GM10248 (cell line): ENCODE results near the gene TMED6.

Experiments
- CTCF ChIA-PET: fragments of 300-600 bp; sonication (Branson Sonifier 250); formaldehyde crosslinking; extraction: SDS; loops from one replicate; lab custom pipeline; 2021; ENCODE audit warnings: antibody characterized with exemption; lab: Yijun Ruan, JAX
- POLR2A ChIA-PET: fragments of 350-650 bp; sonication (Branson Sonifier 250); formaldehyde crosslinking; extraction: SDS; loops from one replicate; lab custom pipeline; 2020; ENCODE audit warnings: antibody characterized with exemption; lab: Yijun Ruan, JAX
- DNase-seq: peaks from one replicate; pipeline ENCODE4 v3.0.0; 2012; ENCODE audit errors: extremely low spot score
- TF ChIP-seq, protein P1 (sequence below): IDR thresholded peaks from 2 replicates; pipeline ENCODE4 v1.5.1; 2012; ENCODE audit warnings: mild to moderate bottlenecking, low read depth; ENCODE audit errors: extremely low read depth, missing control alignments, control extremely low read depth

Gene TMED6

GRCh38 chr16:69378036-69378435 lies 26.4 kb upstream of the TMED6 start:
- TF ChIP-seq, protein P1, sequence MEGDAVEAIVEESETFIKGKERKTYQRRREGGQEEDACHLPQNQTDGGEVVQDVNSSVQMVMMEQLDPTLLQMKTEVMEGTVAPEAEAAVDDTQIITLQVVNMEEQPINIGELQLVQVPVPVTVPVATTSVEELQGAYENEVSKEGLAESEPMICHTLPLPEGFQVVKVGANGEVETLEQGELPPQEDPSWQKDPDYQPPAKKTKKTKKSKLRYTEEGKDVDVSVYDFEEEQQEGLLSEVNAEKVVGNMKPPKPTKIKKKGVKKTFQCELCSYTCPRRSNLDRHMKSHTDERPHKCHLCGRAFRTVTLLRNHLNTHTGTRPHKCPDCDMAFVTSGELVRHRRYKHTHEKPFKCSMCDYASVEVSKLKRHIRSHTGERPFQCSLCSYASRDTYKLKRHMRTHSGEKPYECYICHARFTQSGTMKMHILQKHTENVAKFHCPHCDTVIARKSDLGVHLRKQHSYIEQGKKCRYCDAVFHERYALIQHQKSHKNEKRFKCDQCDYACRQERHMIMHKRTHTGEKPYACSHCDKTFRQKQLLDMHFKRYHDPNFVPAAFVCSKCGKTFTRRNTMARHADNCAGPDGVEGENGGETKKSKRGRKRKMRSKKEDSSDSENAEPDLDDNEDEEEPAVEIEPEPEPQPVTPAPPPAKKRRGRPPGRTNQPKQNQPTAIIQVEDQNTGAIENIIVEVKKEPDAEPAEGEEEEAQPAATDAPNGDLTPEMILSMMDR, result no peak
- CTCF ChIA-PET, result interaction anchor here (0.6 to 10.9 kb wide), 4 partner anchors 9 to 94 kb away, joined by 3 to 78 read pairs (median 8); no protein-coding TSS in a partner anchor
- no peak for DNase-seq
- POLR2A ChIA-PET, result interaction anchor here (0.5 kb wide), 1 partner anchor 240 kb away, joined by 4 read pairs; no protein-coding TSS in a partner anchor

DNA sequence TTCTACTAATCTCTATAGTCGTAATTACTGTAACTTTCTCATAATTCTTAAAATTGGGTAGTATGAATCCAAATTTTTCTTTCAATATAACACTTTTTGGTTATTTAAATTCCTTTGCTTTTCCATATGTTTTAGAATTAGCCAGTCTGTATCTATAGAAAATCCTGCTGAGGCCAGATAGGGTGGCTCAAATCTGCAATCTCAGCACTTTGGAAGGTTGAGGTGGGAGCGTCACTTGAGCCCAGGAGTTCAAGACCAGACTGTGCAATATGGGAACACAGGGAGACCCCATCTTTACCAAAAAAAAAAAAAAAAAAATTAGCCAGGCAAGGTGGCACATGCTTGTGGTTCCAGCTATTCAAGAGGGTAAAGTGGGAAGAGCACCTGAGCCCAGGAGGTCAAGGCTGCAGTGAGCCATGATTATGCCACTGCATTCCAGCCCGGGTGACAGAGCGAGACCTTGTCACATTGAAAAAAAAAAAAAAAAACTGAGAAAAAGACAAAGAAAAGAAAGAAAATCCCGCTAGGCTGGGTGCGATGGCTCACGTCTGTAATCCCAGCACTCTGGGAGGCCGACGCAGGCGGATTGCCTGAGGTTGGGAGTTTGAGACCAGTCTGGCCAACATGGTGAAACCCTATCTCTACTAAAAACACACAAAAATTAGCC lies 24.9 kb upstream of the TMED6 start:
- POLR2A ChIA-PET, result no interaction called here
- no peak for DNase-seq
- TF ChIP-seq, protein P1, result no peak
- CTCF ChIA-PET, result interaction anchor here (0.8 to 1.8 kb wide), 3 partner anchors 8 to 19 kb away, joined by 3 to 5 read pairs (median 3); no protein-coding TSS in a partner anchor

- CTCF ChIA-PET, result interaction anchor here (1.6 kb wide), 1 partner anchor 39 kb away, joined by 3 read pairs; no protein-coding TSS in a partner anchor
- no peak for DNase-seq
- TF ChIP-seq, protein P1, result no peak
- POLR2A ChIA-PET, result interaction anchor here (0.6 to 1.1 kb wide), 2 partner anchors 11 to 970 kb away, joined by 3 read pairs; no protein-coding TSS in a partner anchor
Observed at GRCh38 chr16:69373019-69373418, 21.4 kb upstream of the TMED6 start.

- TF ChIP-seq, protein P1, result no peak
- POLR2A ChIA-PET, result no interaction called here
- DNase-seq, result no peak
- CTCF ChIA-PET, result interaction anchor here (1.2 kb wide), 1 partner anchor 30 kb away, joined by 3 read pairs; no protein-coding TSS in a partner anchor
Observed at GRCh38 chr16:69371564-69371963, 20.0 kb upstream of the TMED6 start.

- POLR2A ChIA-PET, result no interaction called here
- TF ChIP-seq, protein P1, result no peak
- no peak for DNase-seq
- CTCF ChIA-PET, result interaction anchor here (4.2 kb wide), 1 partner anchor 11 kb away, joined by 13 read pairs; no protein-coding TSS in a partner anchor
Observed at GRCh38 chr16:69368866-69369265, 17.3 kb upstream of the TMED6 start.

GRCh38 chr16:69367980-69368379 lies 16.4 kb upstream of the TMED6 start:
- ChIA-PET POLR2A (no interaction called here), CTCF (interaction anchor here (4.2 kb wide), 1 partner anchor 11 kb away, joined by 13 read pairs; no protein-coding TSS in a partner anchor)
- DNase-seq, result no peak
- TF ChIP-seq, protein P1, result no peak
